GM12891 (cell line): ENCODE measurements around the gene DDRGK1.

Experiments used
- PAX5 ChIP-seq: IDR thresholded peaks from 2 replicates; pipeline ENCODE4 v1.6.1; 2011; ENCODE audit warnings: low read length, moderate library complexity, mild to moderate bottlenecking; ENCODE audit not compliant: insufficient read depth, severe bottlenecking
- POLR2A ChIP-seq: IDR thresholded peaks from 2 replicates; pipeline ENCODE4 v1.6.1; 2011; ENCODE audit warnings: low read depth, low read length, control low read depth
- POLR2AphosphoS5 ChIP-seq: IDR thresholded peaks from 2 replicates; pipeline ENCODE4 v1.6.1; 2011; ENCODE audit warnings: low read depth, low read length, control low read depth
- POU2F2 ChIP-seq: IDR thresholded peaks from 2 replicates; pipeline ENCODE4 v1.6.1; 2011; ENCODE audit warnings: low read depth, mild to moderate bottlenecking, control low read depth, low read length, moderate library complexity
- SPI1 ChIP-seq: IDR thresholded peaks from 2 replicates; pipeline ENCODE4 v1.6.1; 2011; ENCODE audit warnings: low read depth, low read length, control low read depth
- TAF1 ChIP-seq: IDR thresholded peaks from 2 replicates; pipeline ENCODE4 v1.6.1; 2011; ENCODE audit warnings: low read depth, low read length, control low read depth

- TF ChIP-seq POLR2A, result no peak
- no peak for TF ChIP-seq TAF1
- no peak for TF ChIP-seq POLR2AphosphoS5
- no peak for TF ChIP-seq PAX5
- TF ChIP-seq SPI1, result no peak
- no peak for TF ChIP-seq POU2F2
Measured at GRCh38 chr20:3188823-3189413, 15.6 kb downstream of the DDRGK1 start.
